SKM-1 (cell line): ENCODE measurements around the gene MAN2A2.

Source experiments
- DNase-seq: peaks from one replicate; lab custom pipeline; 2025; ENCODE audit not compliant: unreplicated experiment; lab: John Stamatoyannopoulos, UW

MAN2A2 gene

GRCh38 chr15:90883526-90883975, 19.6 kb upstream of the MAN2A2 start:
- DNase-seq = no peak

GRCh38 chr15:90883976-90884718, 19.0 kb upstream of the MAN2A2 start, which contains the start of gene FES:
Gene FES (plus strand): TSS chr15:90884504. CDS start chr15:90885046, 542 bp downstream.
- DNase-seq = peak; percentile 30

GRCh38 chr15:90884719-90885431, 18.2 kb upstream of the MAN2A2 start:
- DNase-seq = no peak

GRCh38 chr15:90885432-90886290, 17.4 kb upstream of the MAN2A2 start:
- peak; percentile 86 for DNase-seq

GRCh38 chr15:90886291-90886614, 16.8 kb upstream of the MAN2A2 start:
- DNase-seq = no peak

GRCh38 chr15:90887037-90887481, 16.0 kb upstream of the MAN2A2 start:
- DNase-seq = no peak

- no peak for DNase-seq
Measured at GRCh38 chr15:90889313-90889730, 13.8 kb upstream of the MAN2A2 start.

- no peak for DNase-seq
Measured at GRCh38 chr15:90889736-90890456, 13.2 kb upstream of the MAN2A2 start.

GRCh38 chr15:90890839-90891238, 12.3 kb upstream of the MAN2A2 start:
- DNase-seq = no peak

GRCh38 chr15:90891346-90891949, 11.7 kb upstream of the MAN2A2 start:
- DNase-seq = no peak

GRCh38 chr15:90892023-90892422, 11.1 kb upstream of the MAN2A2 start:
- no peak for DNase-seq

- no peak for DNase-seq
Measured at GRCh38 chr15:90892498-90893174, 10.5 kb upstream of the MAN2A2 start.

GRCh38 chr15:90893175-90894090, 9.7 kb upstream of the MAN2A2 start:
- DNase-seq = no peak

- no peak for DNase-seq
Measured at GRCh38 chr15:90895571-90896117, 7.5 kb upstream of the MAN2A2 start.

- peak; percentile 52 for DNase-seq
Measured at GRCh38 chr15:90897131-90897655, 5.9 kb upstream of the MAN2A2 start.

- DNase-seq = no peak
Measured at GRCh38 chr15:90901175-90902039, 1.7 kb upstream of the MAN2A2 start.
